Measurements from ENCODE around the gene APOA1.

Gene APOA1

DNA sequence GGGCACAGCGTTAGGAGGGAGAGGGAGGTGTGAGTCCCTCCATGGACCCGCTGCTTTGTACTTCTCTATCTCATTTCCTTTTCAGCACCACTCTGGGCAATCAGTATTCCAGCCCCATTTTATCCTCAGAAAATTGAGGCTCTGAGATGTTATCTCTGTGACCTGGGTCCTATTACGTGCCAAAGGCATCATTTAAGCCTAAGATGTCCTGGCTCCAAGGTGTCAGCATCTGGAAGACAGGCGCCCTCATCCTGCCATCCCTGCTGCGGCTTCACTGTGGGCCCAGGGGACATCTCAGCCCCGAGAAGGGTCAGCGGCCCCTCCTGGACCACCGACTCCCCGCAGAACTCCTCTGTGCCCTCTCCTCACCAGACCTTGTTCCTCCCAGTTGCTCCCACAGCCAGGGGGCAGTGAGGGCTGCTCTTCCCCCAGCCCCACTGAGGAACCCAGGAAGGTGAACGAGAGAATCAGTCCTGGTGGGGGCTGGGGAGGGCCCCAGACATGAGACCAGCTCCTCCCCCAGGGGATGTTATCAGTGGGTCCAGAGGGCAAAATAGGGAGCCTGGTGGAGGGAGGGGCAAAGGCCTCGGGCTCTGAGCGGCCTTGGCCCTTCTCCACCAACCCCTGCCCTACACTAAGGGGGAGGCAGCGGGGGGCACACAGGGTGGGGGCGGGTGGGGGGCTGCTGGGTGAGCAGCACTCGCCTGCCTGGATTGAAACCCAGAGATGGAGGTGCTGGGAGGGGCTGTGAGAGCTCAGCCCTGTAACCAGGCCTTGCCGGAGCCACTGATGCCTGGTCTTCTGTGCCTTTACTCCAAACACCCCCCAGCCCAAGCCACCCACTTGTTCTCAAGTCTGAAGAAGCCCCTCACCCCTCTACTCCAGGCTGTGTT lies 8.5 kb downstream of the APOA1 start:
- DNase-seq (ENCODE audit: low read depth): no peak
- H3K4me3 ChIP-seq (ENCODE audit: low read depth, low read length): no peak overlapping the region
- in situ Hi-C loops (cut with HindIII; ENCODE audit: low sequenced_read_pairs): no loop called here
- TF ChIP-seq, protein P1, sequence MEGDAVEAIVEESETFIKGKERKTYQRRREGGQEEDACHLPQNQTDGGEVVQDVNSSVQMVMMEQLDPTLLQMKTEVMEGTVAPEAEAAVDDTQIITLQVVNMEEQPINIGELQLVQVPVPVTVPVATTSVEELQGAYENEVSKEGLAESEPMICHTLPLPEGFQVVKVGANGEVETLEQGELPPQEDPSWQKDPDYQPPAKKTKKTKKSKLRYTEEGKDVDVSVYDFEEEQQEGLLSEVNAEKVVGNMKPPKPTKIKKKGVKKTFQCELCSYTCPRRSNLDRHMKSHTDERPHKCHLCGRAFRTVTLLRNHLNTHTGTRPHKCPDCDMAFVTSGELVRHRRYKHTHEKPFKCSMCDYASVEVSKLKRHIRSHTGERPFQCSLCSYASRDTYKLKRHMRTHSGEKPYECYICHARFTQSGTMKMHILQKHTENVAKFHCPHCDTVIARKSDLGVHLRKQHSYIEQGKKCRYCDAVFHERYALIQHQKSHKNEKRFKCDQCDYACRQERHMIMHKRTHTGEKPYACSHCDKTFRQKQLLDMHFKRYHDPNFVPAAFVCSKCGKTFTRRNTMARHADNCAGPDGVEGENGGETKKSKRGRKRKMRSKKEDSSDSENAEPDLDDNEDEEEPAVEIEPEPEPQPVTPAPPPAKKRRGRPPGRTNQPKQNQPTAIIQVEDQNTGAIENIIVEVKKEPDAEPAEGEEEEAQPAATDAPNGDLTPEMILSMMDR (IDR thresholded peaks at IDR 0.05; ENCODE audit: low read depth, low read length, missing control alignments): no peak

DNA sequence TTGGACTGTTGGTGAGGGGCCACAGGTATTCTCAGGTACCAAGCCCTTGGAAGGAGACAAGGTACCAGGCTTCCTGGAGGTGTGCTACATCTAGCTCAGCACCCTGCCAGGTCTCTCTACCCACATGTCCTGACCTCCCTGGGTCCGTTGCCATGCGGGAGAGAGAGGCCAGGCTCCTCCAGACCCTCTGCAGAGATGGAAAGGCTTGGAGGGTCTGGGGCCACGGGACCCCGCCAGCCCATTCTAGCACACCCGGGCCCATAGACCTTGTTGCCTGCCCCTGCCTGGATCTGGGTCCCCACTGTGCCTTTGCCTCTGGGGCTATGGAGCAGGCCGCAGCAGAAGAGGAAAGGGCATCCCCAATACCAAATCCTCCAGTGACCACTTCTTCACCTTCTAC lies 10.0 kb downstream of the APOA1 start:
- no peak for DNase-seq (ENCODE audit: low read depth)
- in situ Hi-C loops (cut with HindIII; ENCODE audit: low sequenced_read_pairs): no loop called here
- no peak overlapping the region for H3K4me3 ChIP-seq (ENCODE audit: low read depth, low read length)
- TF ChIP-seq, protein P1 (IDR thresholded peaks at IDR 0.05; ENCODE audit: low read depth, low read length, missing control alignments): no peak

DNA sequence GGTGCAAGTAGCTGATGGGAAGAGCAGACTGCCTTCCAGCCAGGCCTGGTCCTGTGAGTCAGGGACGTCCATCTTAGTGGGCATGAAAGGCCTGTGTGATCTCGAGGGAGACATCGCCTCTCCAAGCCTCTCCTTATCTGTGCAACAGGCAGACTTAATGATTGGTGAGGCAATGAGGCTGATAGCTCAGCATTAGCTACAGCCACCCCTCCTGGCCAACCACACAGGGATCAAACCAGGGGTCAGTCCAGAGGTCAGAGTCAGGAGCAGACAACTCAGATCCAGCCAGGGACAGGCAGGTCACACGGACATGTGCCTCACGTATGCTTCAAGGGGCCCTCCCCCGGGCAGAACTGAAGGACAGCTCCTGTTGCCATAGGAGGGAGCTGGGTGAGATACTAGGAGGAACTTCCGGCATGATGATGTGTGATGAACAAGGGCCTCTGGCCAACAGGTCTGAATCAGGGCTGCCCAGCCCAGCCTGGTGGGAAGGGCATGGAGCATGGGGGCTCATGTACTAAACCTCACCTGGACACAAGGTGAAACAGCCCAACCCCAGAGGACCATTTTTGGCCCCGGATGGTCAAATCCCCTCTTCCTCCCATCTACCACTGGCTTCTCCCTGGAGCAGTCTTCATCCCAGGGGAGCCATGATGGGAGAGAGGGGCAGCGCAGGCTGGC lies 10.5 kb downstream of the APOA1 start:
- no peak for DNase-seq (ENCODE audit: low read depth)
- in situ Hi-C loops (cut with HindIII; ENCODE audit: low sequenced_read_pairs): no loop called here
- H3K4me3 ChIP-seq (ENCODE audit: low read depth, low read length): no peak overlapping the region
- TF ChIP-seq, protein P1 (IDR thresholded peaks at IDR 0.05; ENCODE audit: low read depth, low read length, missing control alignments): no peak

DNA sequence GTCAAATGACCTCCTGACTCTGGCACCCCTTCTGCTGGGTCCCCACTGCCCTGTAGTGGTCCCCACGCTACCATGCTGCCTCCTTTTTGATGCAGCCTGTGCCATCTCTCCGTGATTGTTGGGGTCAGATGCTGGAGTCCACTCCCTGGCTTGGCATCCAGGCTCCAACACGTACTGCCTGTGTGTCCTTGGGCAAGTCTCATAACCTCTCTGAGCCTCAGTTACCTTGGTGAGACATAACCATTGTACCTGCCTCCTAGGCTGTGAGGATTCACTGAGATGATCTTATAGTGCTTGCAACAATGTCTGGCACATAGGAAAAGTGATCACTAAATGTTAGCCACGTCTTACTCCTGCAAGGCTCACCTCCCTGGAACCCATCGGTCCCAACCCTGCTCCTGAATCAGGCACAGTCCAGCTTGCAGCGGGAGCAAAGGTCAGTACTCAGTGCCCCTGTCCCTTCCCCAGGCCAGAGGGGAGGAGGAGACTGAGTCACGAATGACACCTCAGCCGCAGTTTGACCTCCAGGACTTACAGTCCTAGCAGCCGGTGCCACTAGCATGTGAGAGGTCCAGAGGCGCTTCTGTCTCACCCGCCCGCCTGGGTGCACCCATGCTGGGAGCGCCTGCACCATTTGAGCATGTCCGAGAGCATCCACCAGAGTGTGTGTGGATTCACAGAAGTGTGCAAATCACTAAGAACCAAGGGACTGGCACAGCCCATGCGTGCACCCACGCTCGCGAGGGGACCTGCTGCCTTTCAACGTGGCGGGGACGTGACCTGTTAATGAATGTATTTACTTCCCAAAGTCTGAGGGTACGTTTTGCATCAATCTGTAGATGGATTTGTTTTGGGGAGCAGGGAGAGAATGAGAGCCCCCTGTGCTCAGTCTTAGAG lies 11.3 kb downstream of the APOA1 start:
- TF ChIP-seq, protein P1 (IDR thresholded peaks at IDR 0.05; ENCODE audit: low read depth, low read length, missing control alignments): no peak
- no peak for DNase-seq (ENCODE audit: low read depth)
- no peak overlapping the region for H3K4me3 ChIP-seq (ENCODE audit: low read depth, low read length)
- in situ Hi-C loops (cut with HindIII; ENCODE audit: low sequenced_read_pairs): no loop called here

DNA sequence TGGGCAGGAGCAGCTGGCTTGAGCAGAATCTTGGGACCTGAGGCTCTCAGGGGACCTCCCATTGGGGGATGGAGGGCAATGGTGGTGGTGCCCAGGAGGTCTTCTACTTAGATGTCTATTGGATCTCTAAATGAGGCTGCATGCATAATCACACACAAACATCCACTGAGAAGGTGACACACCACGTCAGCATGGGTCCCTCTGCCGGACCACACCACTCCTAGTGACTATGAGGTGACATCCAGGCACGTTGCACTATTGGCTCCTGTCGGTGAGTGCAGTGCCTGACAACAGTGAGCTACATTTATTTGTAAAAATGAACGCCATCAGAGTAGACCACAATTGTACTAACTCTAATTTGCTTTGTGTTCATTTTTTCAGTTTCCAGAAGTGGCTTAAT lies 12.0 kb downstream of the APOA1 start:
- H3K4me3 ChIP-seq (ENCODE audit: low read depth, low read length): no peak overlapping the region
- DNase-seq (ENCODE audit: low read depth): no peak
- in situ Hi-C loops (cut with HindIII; ENCODE audit: low sequenced_read_pairs): no loop called here
- TF ChIP-seq, protein P1 (IDR thresholded peaks at IDR 0.05; ENCODE audit: low read depth, low read length, missing control alignments): no peak

Measured in astrocyte of the cerebellum (primary cell).